Measurements from ENCODE around the gene ANO2. TPM values are rescaled to one million over a fixed set of nuclear protein-coding genes. Genes with fewer than 3 reads are reported as not detected.
"Not testable (repeated sequence)": the region's sequence is repeated elsewhere in the genome, so short reads cannot be mapped to it uniquely, and the experiment has no call there.

The ANO2 gene
- total and polyA plus RNA-seq, 4 experiments from 2014 or later: not detected

DNA sequence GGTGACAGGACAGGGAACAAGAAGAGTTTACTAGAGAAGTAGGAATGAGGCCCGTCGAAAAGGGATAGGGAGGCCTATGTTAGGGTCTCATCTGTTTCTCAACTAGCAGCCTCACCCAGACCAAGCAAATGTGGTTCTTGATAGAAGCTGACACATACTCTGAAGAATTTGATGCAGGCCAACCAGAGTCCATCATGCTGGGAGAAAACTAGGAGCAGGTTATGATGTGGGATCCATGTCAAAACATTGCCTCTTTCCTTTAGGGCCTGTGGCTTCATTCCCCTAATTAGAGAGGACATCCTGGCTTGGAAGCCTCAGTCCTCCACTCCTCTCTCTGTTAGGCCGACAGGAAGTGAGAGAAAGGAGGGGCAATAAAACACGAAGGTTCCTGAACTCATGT lies 390.3 kb downstream of the ANO2 start:
- DNase-seq: no peak
- no peaks in the 10 kb centered on the region for H3K4me1 ChIP-seq (ENCODE audit: insufficient read depth, low read length)
- H3K9me3 ChIP-seq (ENCODE audit: control insufficient read depth in 1 of 2, low read length in 2 of 2): no peaks in the 10 kb centered on the region
- POLR2A ChIA-PET (ENCODE audit: partially characterized antibody): no interaction called here
- intact Hi-C loops (cut with micrococcal nuclease): no loop called here
- H3K27me3 ChIP-seq (ENCODE audit: insufficient read depth, low read length): no peaks in the 10 kb centered on the region
- no peaks in the 10 kb centered on the region for H3K36me3 Mint-ChIP-seq
- H3K36me3 ChIP-seq (ENCODE audit: insufficient read depth, low read length): no peaks in the 10 kb centered on the region
- H3K27ac Mint-ChIP-seq: no peak overlapping the region
- no peak overlapping the region for H3K4me3 ChIP-seq (ENCODE audit: low read length in 2 of 2)
- peaks cover 3 to 4% of the 10 kb centered on the region in 2 donors for H3K27me3 Mint-ChIP-seq
- H3K4me3 Mint-ChIP-seq: no peak overlapping the region
- no peak overlapping the region for H3K27ac ChIP-seq (ENCODE audit: low read depth, low read length)
- no peaks in the 10 kb centered on the region for H3K4me1 Mint-ChIP-seq
- peaks cover 0 to 6% (median 2%) of the 10 kb centered on the region in 8 donors for H3K9me3 Mint-ChIP-seq
- CTCF ChIA-PET (ENCODE audit: partially characterized antibody): no interaction called here

DNA sequence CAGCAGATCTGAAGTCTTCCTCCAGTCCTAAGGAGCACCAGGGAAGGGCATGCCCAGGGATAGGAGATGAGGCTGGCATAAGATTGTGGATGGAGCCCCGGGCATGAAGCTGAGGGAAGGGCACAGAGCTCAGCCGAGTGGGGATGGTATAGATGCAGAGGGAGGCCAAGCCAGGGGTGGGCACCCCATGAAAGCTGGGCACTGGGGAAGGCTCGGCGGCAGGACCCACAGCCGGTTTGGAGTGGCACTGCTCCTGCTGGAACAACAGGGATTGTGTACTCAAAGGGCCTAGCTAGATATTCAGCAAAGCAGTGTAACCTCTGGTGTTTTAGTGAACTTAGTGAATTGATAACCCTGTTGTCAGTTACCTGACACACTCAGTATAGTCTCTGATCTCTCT lies 396.0 kb downstream of the ANO2 start:
- intact Hi-C loops (cut with micrococcal nuclease): no loop called here
- ChIA-PET CTCF (ENCODE audit: partially characterized antibody) (no interaction called here), POLR2A (ENCODE audit: partially characterized antibody) (no interaction called here)
- Histone ChIP-seq H3K27ac (ENCODE audit: low read depth, low read length) (no peak overlapping the region), H3K27me3 (ENCODE audit: insufficient read depth, low read length) (no peaks in the 10 kb centered on the region), H3K9me3 (ENCODE audit: control insufficient read depth in 1 of 2, low read length in 2 of 2) (no peaks in the 10 kb centered on the region), H3K4me1 (ENCODE audit: insufficient read depth, low read length) (no peaks in the 10 kb centered on the region), H3K4me3 (ENCODE audit: low read length in 2 of 2) (no peak overlapping the region), H3K36me3 (ENCODE audit: insufficient read depth, low read length) (no peaks in the 10 kb centered on the region)
- Mint-ChIP-seq H3K27ac (no peak overlapping the region), H3K27me3 (peaks cover 6 to 8% of the 10 kb centered on the region in 2 donors), H3K9me3 (peaks cover 6 to 12% (median 10%) of the 10 kb centered on the region in 8 donors), H3K36me3 (no peaks in the 10 kb centered on the region), H3K4me1 (no peaks in the 10 kb centered on the region), H3K4me3 (no peak overlapping the region)
- no peak for DNase-seq

DNA sequence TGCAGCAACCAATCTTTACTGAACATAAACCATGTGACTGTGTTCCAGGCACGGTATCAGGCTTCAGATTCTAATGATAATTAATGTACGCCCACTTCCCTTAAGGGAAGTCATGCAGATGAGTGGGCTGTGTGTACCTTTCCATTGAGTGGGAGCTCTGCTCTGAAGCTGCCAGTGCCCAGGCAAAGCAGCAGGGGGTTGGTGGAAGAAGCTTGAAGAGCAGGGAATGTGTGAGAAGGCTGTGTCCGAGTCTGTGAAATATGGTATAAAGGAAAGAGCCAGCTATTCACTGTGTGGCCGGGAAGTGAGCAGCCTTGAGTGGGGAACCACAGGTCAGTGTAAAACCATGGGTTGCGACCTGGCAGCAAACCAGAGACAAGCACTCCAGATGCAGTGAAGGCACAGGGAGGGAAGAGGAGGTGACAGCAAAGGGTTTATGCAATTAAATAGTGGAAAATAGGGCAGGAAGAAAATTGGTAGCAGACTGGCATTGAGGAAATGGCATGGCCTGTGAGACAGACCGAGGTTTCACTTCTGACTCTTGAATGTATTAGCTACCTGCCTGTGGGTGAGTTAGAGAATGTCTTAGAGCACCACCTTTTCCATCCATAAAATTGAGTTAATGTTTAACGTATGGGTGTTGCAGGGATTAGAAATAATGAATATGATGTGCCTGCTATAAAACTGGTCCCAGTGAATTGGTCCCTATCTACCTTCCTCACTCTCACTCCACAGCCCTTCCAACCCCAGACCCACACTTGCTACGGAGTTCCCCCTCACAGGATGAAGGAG lies 396.7 kb downstream of the ANO2 start:
- Histone ChIP-seq H3K4me3 (ENCODE audit: low read length in 2 of 2) (no peak overlapping the region), H3K27ac (ENCODE audit: low read depth, low read length) (no peak overlapping the region), H3K27me3 (ENCODE audit: insufficient read depth, low read length) (no peaks in the 10 kb centered on the region), H3K36me3 (ENCODE audit: insufficient read depth, low read length) (no peaks in the 10 kb centered on the region), H3K9me3 (ENCODE audit: control insufficient read depth in 1 of 2, low read length in 2 of 2) (no peaks in the 10 kb centered on the region), H3K4me1 (ENCODE audit: insufficient read depth, low read length) (no peaks in the 10 kb centered on the region)
- no peak for DNase-seq
- intact Hi-C loops (cut with micrococcal nuclease): no loop called here
- no peak overlapping the region for H3K4me3 Mint-ChIP-seq
- H3K36me3 Mint-ChIP-seq: no peaks in the 10 kb centered on the region
- H3K27me3 Mint-ChIP-seq: peaks cover 6 to 8% of the 10 kb centered on the region in 2 donors
- CTCF ChIA-PET (ENCODE audit: partially characterized antibody): no interaction called here
- H3K4me1 Mint-ChIP-seq: no peaks in the 10 kb centered on the region
- peaks cover 5 to 17% (median 14%) of the 10 kb centered on the region in 8 donors for H3K9me3 Mint-ChIP-seq
- H3K27ac Mint-ChIP-seq: no peak overlapping the region
- POLR2A ChIA-PET (ENCODE audit: partially characterized antibody): no interaction called here

GRCh38 chr12:5546616-5547015 lies 398.4 kb downstream of the ANO2 start:
- H3K27me3 Mint-ChIP-seq: peaks cover 6 to 9% of the 10 kb centered on the region in 2 donors
- peaks cover 6 to 22% (median 17%) of the 10 kb centered on the region in 8 donors for H3K9me3 Mint-ChIP-seq
- no peak overlapping the region for H3K27ac Mint-ChIP-seq
- H3K4me1 Mint-ChIP-seq: no peaks in the 10 kb centered on the region
- Histone ChIP-seq H3K36me3 (ENCODE audit: insufficient read depth, low read length) (no peaks in the 10 kb centered on the region), H3K9me3 (ENCODE audit: control insufficient read depth in 1 of 2, low read length in 2 of 2) (no peaks in the 10 kb centered on the region), H3K27ac (ENCODE audit: low read depth, low read length) (no peak overlapping the region), H3K4me3 (ENCODE audit: low read length in 2 of 2) (no peak overlapping the region), H3K4me1 (ENCODE audit: insufficient read depth, low read length) (no peaks in the 10 kb centered on the region), H3K27me3 (ENCODE audit: insufficient read depth, low read length) (no peaks in the 10 kb centered on the region)
- H3K4me3 Mint-ChIP-seq: no peak overlapping the region
- CTCF ChIA-PET (ENCODE audit: partially characterized antibody): no interaction called here
- no peak for DNase-seq
- intact Hi-C loops (cut with micrococcal nuclease): no loop called here
- POLR2A ChIA-PET (ENCODE audit: partially characterized antibody): no interaction called here
- H3K36me3 Mint-ChIP-seq: no peaks in the 10 kb centered on the region

DNA sequence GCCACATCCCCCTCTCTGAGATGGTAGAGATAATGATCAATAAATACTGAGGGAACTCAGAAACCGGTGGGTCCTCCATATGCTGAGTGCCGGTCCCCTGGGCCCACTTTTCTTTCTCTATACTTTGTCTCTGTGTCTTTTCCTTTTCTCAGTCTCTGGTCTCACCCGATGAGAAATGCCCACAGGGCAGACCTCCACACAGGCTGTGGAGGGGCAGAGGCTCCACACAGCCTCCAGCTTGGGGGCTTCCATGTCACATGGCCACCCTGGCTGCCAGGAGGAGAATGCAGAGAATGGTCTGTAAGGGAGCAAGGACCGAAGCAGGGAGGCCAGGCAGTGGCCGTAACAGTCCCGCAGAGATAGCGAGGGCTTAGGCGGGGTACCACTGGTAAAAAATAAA lies 407.3 kb downstream of the ANO2 start:
- Mint-ChIP-seq H3K4me3 (no peak overlapping the region), H3K4me1 (no peaks in the 10 kb centered on the region), H3K36me3 (no peaks in the 10 kb centered on the region), H3K27me3 (peaks cover 2 to 9% of the 10 kb centered on the region in 2 donors), H3K27ac (no peak overlapping the region), H3K9me3 (peaks cover 2 to 9% (median 6%) of the 10 kb centered on the region in 8 donors)
- ChIA-PET CTCF (ENCODE audit: partially characterized antibody) (no interaction called here), POLR2A (ENCODE audit: partially characterized antibody) (no interaction called here)
- Histone ChIP-seq H3K27ac (ENCODE audit: low read depth, low read length) (no peak overlapping the region), H3K36me3 (ENCODE audit: insufficient read depth, low read length) (no peaks in the 10 kb centered on the region), H3K4me1 (ENCODE audit: insufficient read depth, low read length) (no peaks in the 10 kb centered on the region), H3K4me3 (ENCODE audit: low read length in 2 of 2) (no peak overlapping the region), H3K27me3 (ENCODE audit: insufficient read depth, low read length) (no peaks in the 10 kb centered on the region), H3K9me3 (ENCODE audit: control insufficient read depth in 1 of 2, low read length in 2 of 2) (no peaks in the 10 kb centered on the region)
- no peak for DNase-seq
- intact Hi-C loops (cut with micrococcal nuclease): no loop called here

- H3K4me1 Mint-ChIP-seq; POLR2A ChIA-PET (ENCODE audit: partially characterized antibody); H3K27ac ChIP-seq (ENCODE audit: low read depth, low read length); intact Hi-C loops (cut with micrococcal nuclease); H3K9me3 ChIP-seq (ENCODE audit: control insufficient read depth in 1 of 2, low read length in 2 of 2); H3K36me3 Mint-ChIP-seq; DNase-seq; H3K36me3 ChIP-seq (ENCODE audit: insufficient read depth, low read length); H3K4me3 ChIP-seq (ENCODE audit: low read length in 2 of 2); H3K4me1 ChIP-seq (ENCODE audit: insufficient read depth, low read length); H3K27ac Mint-ChIP-seq; H3K27me3 ChIP-seq (ENCODE audit: insufficient read depth, low read length); H3K4me3 Mint-ChIP-seq; CTCF ChIA-PET (ENCODE audit: partially characterized antibody): not testable (repeated sequence)
- H3K9me3 Mint-ChIP-seq: peaks cover 2 to 14% (median 5%) of the 10 kb centered on the region in 8 donors
- H3K27me3 Mint-ChIP-seq: peaks cover 4 to 11% of the 10 kb centered on the region in 2 donors
Observed at GRCh38 chr12:5537026-5537615, 407.9 kb downstream of the ANO2 start.

GRCh38 chr12:5535541-5535940 lies 409.5 kb downstream of the ANO2 start:
- H3K9me3 Mint-ChIP-seq: peaks cover 2 to 14% (median 5%) of the 10 kb centered on the region in 8 donors
- ChIA-PET CTCF (ENCODE audit: partially characterized antibody) (interaction anchor here (1.1 kb wide), 1 partner anchor 10 kb away, joined by 3 read pairs; no protein-coding TSS in a partner anchor), POLR2A (ENCODE audit: partially characterized antibody) (no interaction called here)
- H3K36me3 Mint-ChIP-seq: no peaks in the 10 kb centered on the region
- Histone ChIP-seq H3K36me3 (ENCODE audit: insufficient read depth, low read length) (no peaks in the 10 kb centered on the region), H3K27ac (ENCODE audit: low read depth, low read length) (no peak overlapping the region), H3K9me3 (ENCODE audit: control insufficient read depth in 1 of 2, low read length in 2 of 2) (no peaks in the 10 kb centered on the region), H3K4me1 (ENCODE audit: insufficient read depth, low read length) (no peaks in the 10 kb centered on the region), H3K4me3 (ENCODE audit: low read length in 2 of 2) (no peak overlapping the region), H3K27me3 (ENCODE audit: insufficient read depth, low read length) (no peaks in the 10 kb centered on the region)
- H3K4me1 Mint-ChIP-seq: no peaks in the 10 kb centered on the region
- intact Hi-C loops (cut with micrococcal nuclease): no loop called here
- H3K4me3 Mint-ChIP-seq: no peak overlapping the region
- no peak overlapping the region for H3K27ac Mint-ChIP-seq
- no peak for DNase-seq
- peaks cover 4 to 11% of the 10 kb centered on the region in 2 donors for H3K27me3 Mint-ChIP-seq

All from CD4-positive, alpha-beta memory T cell (primary cell).